Natural killer cell (primary cell): ENCODE data around the gene AARS2. TPM values are rescaled to one million over a fixed set of nuclear protein-coding genes. Genes with fewer than 3 reads are reported as not detected.
"Not testable (repeated sequence)": the region's sequence is repeated elsewhere in the genome, so short reads cannot be mapped to it uniquely, and the experiment has no call there.

ENCODE experiments used
- ATAC-seq, 3 donors: fragments of 150-1000 bp in 2 of 3; fragments of 200-7000 bp in 1 of 3; cut with Tn5 transposase; 1 replicate in 1 of 3; 2 replicates in 2 of 3; pipeline ENCODE4 v1.10.0; 2021; ENCODE audit warnings: mild to moderate bottlenecking in 2 of 3, moderate library complexity in 2 of 3
- DNase-seq, 2 donors: peaks; one replicate each; pipeline versions ENCODE4 v3.0.0 to v3.0.0-alpha.2; 2013 to 2021; ENCODE audit warnings: mixed read lengths in 1 of 2
- H3K27ac ChIP-seq: one replicate; pipeline ENCODE4 v1.5.1; 2013; ENCODE audit warnings: mild to moderate bottlenecking, low read length
- H3K27me3 ChIP-seq: one replicate; pipeline ENCODE4 v1.6.1; 2013; ENCODE audit warnings: low read length; ENCODE audit not compliant: control insufficient read depth, insufficient read depth
- H3K36me3 ChIP-seq: one replicate; pipeline ENCODE4 v1.6.1; 2013; ENCODE audit warnings: low read length; ENCODE audit not compliant: control insufficient read depth, insufficient read depth
- H3K4me1 ChIP-seq: one replicate; pipeline ENCODE4 v1.6.1; 2013; ENCODE audit warnings: low read length; ENCODE audit not compliant: control insufficient read depth, insufficient read depth
- H3K4me3 ChIP-seq: one replicate; pipeline ENCODE4 v1.5.1; 2013; ENCODE audit warnings: low read length
- H3K9me3 ChIP-seq: one replicate; pipeline ENCODE4 v1.6.1; 2013; ENCODE audit warnings: low read length; ENCODE audit not compliant: control insufficient read depth, insufficient read depth
- H3K27ac Mint-ChIP-seq, 2 donors: one replicate each; pipeline ENCODE4 v1.8.0; 2022; ENCODE audit warnings: mild to moderate bottlenecking in 2 of 2, mixed read lengths in 2 of 2, moderate library complexity in 1 of 2
- H3K27me3 Mint-ChIP-seq, 2 donors: one replicate each; pipeline ENCODE4 v1.8.0; 2022; ENCODE audit warnings: low read depth in 2 of 2, mixed read lengths in 2 of 2
- H3K36me3 Mint-ChIP-seq: one replicate; pipeline ENCODE4 v1.8.0; 2022; ENCODE audit warnings: mixed read lengths
- H3K4me1 Mint-ChIP-seq, 2 donors: one replicate each; pipeline ENCODE4 v1.8.0; 2022; ENCODE audit warnings: mixed read lengths in 2 of 2
- H3K4me3 Mint-ChIP-seq: one replicate; pipeline ENCODE4 v1.8.0; 2022; ENCODE audit warnings: mild to moderate bottlenecking, moderate library complexity, mixed read lengths
- H3K9me3 Mint-ChIP-seq, 2 donors: one replicate each; pipeline ENCODE4 v1.8.0; 2022; ENCODE audit warnings: mixed read lengths in 2 of 2
- CTCF ChIP-seq: fragments of 200-600 bp; IDR thresholded peaks from one replicate; pipeline ENCODE4 v1.8.0; 2022; ENCODE audit warnings: antibody characterized with exemption
- WGBS: methylation state at CpG from one replicate; pipeline ENCODE4 v1.1.7; 2013; ENCODE audit warnings: missing lambda C conversion rate; ENCODE audit not compliant: insufficient coverage; 5-methylcytosine and 5-hydroxymethylcytosine counted together
- intact Hi-C: fragments of 100-400 bp; cut with micrococcal nuclease; formaldehyde crosslinking; loops from one replicate; pipeline ENCODE4 v1.14.2; 2022
- total RNA-seq, 4 donors: library from RNA; stranded (reverse); fragments of 120-200 nt in 1 of 4; gene quantifications; one replicate each; pipeline versions ENCODE4 v1.2.3 to v1.2.4, GENCODE V29; 2013 to 2022

Gene AARS2
- total RNA-seq, 3 donors from 2014 or later (not counting 1 experiment from before 2014, with no cell fraction given), result 14.1 to 17.2 (median 14.2) TPM

GRCh38 chr6:44349904-44350649, 36.9 kb upstream of the AARS2 start:
- intact Hi-C loops, result no loop called here
- Mint-ChIP-seq H3K27me3 (peaks cover 3 to 14% of the 10 kb centered on the region in 2 donors), H3K36me3 (no peaks in the 10 kb centered on the region), H3K9me3 (no peaks in the 10 kb centered on the region), H3K4me3 (no peak overlapping the region), H3K4me1 (no peaks in the 10 kb centered on the region), H3K27ac (no peak overlapping the region)
- no peak for ATAC-seq
- no peaks in the 10 kb centered on the region for H3K4me1 ChIP-seq
- WGBS, result 80% methylated on average over 6 of the region's 6 CpGs
- H3K36me3 ChIP-seq, result no peaks in the 10 kb centered on the region
- H3K4me3 ChIP-seq, result no peak overlapping the region
- no peak for DNase-seq
- H3K27me3 ChIP-seq, result peaks cover 1% of the 10 kb centered on the region
- no peaks in the 10 kb centered on the region for H3K9me3 ChIP-seq
- no peak for TF ChIP-seq CTCF
- no peak overlapping the region for H3K27ac ChIP-seq

- 82% methylated on average over 3 of the region's 4 CpGs for WGBS
- ATAC-seq, intact Hi-C loops: not testable (repeated sequence)
These were observed 33.7 kb upstream of the AARS2 start for GRCh38 chr6:44346818-44347217.

GRCh38 chr6:44342489-44342888, 29.3 kb upstream of the AARS2 start, which contains the start of gene SPATS1:
Gene SPATS1, plus strand, starts transcription at chr6:44342650. Its CDS starts 446 bp downstream, at chr6:44343096.
- Mint-ChIP-seq H3K9me3 (no peaks in the 10 kb centered on the region), H3K4me1 (no peaks in the 10 kb centered on the region), H3K27me3 (peaks cover 33 to 42% of the 10 kb centered on the region in 2 donors), H3K36me3 (no peaks in the 10 kb centered on the region), H3K4me3 (no peak within 1 kb of the TSS), H3K27ac (no peak within 1 kb of the TSS)
- Histone ChIP-seq H3K4me3 (no peak within 1 kb of the TSS), H3K4me1 (no peaks in the 10 kb centered on the region), H3K27me3 (peaks cover 7% of the 10 kb centered on the region), H3K36me3 (no peaks in the 10 kb centered on the region), H3K27ac (no peak within 1 kb of the TSS), H3K9me3 (no peaks in the 10 kb centered on the region)
- TF ChIP-seq CTCF, result no peak
- intact Hi-C loops, result no loop called here
- DNase-seq (no peak), ATAC-seq (no peak)
- 5% methylated on average over 31 of the region's 31 CpGs for WGBS

More at GRCh38 chr6:44346818-44347217, 33.7 kb upstream of the AARS2 start:
- not testable (repeated sequence) for H3K36me3 Mint-ChIP-seq, H3K36me3 ChIP-seq, DNase-seq, H3K4me1 Mint-ChIP-seq, H3K4me3 ChIP-seq, H3K27ac Mint-ChIP-seq, H3K9me3 Mint-ChIP-seq, H3K27ac ChIP-seq, H3K27me3 ChIP-seq, H3K4me3 Mint-ChIP-seq, H3K4me1 ChIP-seq, H3K9me3 ChIP-seq
- H3K27me3 Mint-ChIP-seq, result peaks cover 25 to 41% of the 10 kb centered on the region in 2 donors

- Mint-ChIP-seq H3K27ac (no peak overlapping the region), H3K36me3 (no peaks in the 10 kb centered on the region), H3K9me3 (no peaks in the 10 kb centered on the region), H3K4me1 (no peaks in the 10 kb centered on the region), H3K4me3 (no peak overlapping the region), H3K27me3 (peaks cover 34 to 42% of the 10 kb centered on the region in 2 donors)
- Histone ChIP-seq H3K36me3 (no peaks in the 10 kb centered on the region), H3K27me3 (peaks cover 7% of the 10 kb centered on the region), H3K4me1 (no peaks in the 10 kb centered on the region), H3K4me3 (no peak overlapping the region), H3K9me3 (no peaks in the 10 kb centered on the region), H3K27ac (no peak overlapping the region)
- no peak for ATAC-seq
- DNase-seq, result no peak
- intact Hi-C loops, result no loop called here
- TF ChIP-seq CTCF, result no peak
- 13% methylated on average over 6 of the region's 6 CpGs for WGBS
These were observed 28.9 kb upstream of the AARS2 start for GRCh38 chr6:44342052-44342451.
